ENCODE data around the gene GPA33.

The GPA33 gene

GRCh38 chr1:167102906-167103573 is 12.9 kb upstream of the GPA33 start:
- DNase-seq (ENCODE audit: low read depth): no peak
- no peak overlapping the region for H3K4me3 ChIP-seq (ENCODE audit: low read depth, low read length)
- no peak for TF ChIP-seq MAX (IDR thresholded peaks at IDR 0.05; ENCODE audit: low read depth, low read length)

DNA sequence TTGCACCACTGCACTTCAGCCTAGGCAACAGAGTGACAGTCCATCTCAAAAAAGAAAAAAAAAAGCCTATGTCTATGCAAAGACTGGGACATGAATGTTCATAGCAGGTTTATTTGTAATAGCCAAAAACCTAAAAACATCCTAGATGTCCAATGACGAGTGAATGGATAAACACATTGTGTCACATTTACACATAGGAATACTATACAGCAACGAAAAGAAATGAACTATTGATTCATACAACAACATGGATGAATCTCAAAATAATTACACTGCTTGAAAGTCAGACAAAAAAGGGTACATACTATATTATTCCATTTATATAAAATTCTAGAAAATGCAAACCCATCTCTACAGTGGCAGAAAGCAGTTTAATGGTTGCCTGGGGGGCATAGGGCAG is 11.6 kb upstream of the GPA33 start:
- H3K4me3 ChIP-seq (ENCODE audit: low read depth, low read length): no peak overlapping the region
- TF ChIP-seq MAX (IDR thresholded peaks at IDR 0.05; ENCODE audit: low read depth, low read length) (no peak), MYC (IDR thresholded peaks at IDR 0.05; ENCODE audit: low read depth, low read length) (no peak), CTCF (IDR thresholded peaks at IDR 0.05; ENCODE audit: low read depth, low read length) (no peak), POLR2A (IDR thresholded peaks at IDR 0.05; ENCODE audit: extremely low read depth, insufficient read length) (no peak)
- DNase-seq (ENCODE audit: low read depth): no peak

DNA sequence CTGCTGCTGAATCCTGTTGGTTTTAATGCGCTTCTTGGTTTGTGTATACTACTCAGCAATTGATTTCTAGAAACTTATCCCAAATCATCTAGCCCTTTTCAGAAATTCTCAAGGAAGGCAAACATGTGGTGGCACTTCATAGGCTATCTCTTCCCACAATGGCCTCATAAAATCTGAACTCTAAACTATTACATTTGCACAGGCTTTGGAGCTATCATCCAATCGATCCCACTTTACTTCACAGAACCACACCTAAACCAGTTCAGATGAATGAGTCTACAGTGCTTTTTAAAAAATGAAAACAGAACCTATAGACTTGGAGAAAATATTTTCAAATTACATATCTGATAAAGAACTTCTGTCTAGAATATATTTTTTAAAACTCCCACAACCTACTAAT is 10.6 kb upstream of the GPA33 start:
- H3K4me3 ChIP-seq (ENCODE audit: low read depth, low read length): no peak overlapping the region
- DNase-seq (ENCODE audit: low read depth): no peak
- TF ChIP-seq POLR2A (IDR thresholded peaks at IDR 0.05; ENCODE audit: extremely low read depth, insufficient read length): no peak
- no peak for TF ChIP-seq CTCF (IDR thresholded peaks at IDR 0.05; ENCODE audit: low read depth, low read length)
- TF ChIP-seq MYC (IDR thresholded peaks at IDR 0.05; ENCODE audit: low read depth, low read length): no peak
- TF ChIP-seq MAX (IDR thresholded peaks at IDR 0.05; ENCODE audit: low read depth, low read length): no peak

DNA sequence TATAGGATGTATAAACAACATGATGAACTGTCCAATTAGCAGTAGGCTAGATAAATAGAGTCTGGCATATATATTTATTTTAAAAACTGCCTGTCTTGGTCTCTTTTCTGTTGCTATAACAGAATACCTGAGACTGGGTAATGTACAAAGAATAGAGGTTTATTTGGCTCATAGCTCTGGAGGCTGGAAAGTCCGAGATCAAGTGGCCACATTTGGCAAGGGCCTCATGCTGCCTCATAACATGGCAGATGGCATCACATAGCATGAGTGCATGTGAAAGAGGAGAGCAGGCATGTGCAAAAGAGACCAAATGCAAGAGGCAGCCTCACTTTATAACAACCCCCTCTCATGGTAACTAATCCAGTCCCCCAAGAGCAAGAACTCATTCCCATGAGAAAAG is 9.7 kb upstream of the GPA33 start:
- no peak for DNase-seq (ENCODE audit: low read depth)
- no peak overlapping the region for H3K4me3 ChIP-seq (ENCODE audit: low read depth, low read length)
- TF ChIP-seq MYC (IDR thresholded peaks at IDR 0.05; ENCODE audit: low read depth, low read length): no peak
- no peak for TF ChIP-seq MAX (IDR thresholded peaks at IDR 0.05; ENCODE audit: low read depth, low read length)
- no peak for TF ChIP-seq CTCF (IDR thresholded peaks at IDR 0.05; ENCODE audit: low read depth, low read length)
- no peak for TF ChIP-seq POLR2A (IDR thresholded peaks at IDR 0.05; ENCODE audit: extremely low read depth, insufficient read length)

GRCh38 chr1:167095368-167095767 is 5.2 kb upstream of the GPA33 start:
- no peak overlapping the region for H3K4me3 ChIP-seq (ENCODE audit: low read depth, low read length)
- TF ChIP-seq MAX (IDR thresholded peaks at IDR 0.05; ENCODE audit: low read depth, low read length): no peak
- no peak for TF ChIP-seq CTCF (IDR thresholded peaks at IDR 0.05; ENCODE audit: low read depth, low read length)
- TF ChIP-seq POLR2A (IDR thresholded peaks at IDR 0.05; ENCODE audit: extremely low read depth, insufficient read length): no peak
- TF ChIP-seq MYC (IDR thresholded peaks at IDR 0.05; ENCODE audit: low read depth, low read length): no peak

DNA sequence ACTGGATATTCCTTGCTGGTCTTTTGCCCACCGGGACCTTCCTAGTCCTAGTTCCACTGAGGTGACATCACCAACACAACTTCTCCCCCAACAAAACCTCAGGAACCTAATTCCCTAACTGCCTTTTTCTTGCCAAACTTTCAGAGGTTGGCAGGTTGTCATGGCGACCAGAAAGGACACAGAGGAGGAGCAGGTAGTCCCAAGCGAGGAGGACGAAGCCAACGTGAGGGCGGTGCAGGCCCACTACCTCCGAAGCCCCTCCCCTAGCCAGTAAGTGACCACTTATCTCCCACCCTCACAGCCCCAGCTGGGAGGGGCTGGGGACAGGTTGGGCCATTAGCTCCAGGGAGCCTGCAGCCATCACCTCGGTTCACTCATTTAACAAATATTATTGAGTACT is 4.5 kb upstream of the GPA33 start:
- TF ChIP-seq MAX (IDR thresholded peaks at IDR 0.05; ENCODE audit: low read depth, low read length) (no peak), MYC (IDR thresholded peaks at IDR 0.05; ENCODE audit: low read depth, low read length) (no peak), CTCF (IDR thresholded peaks at IDR 0.05; ENCODE audit: low read depth, low read length) (no peak), POLR2A (IDR thresholded peaks at IDR 0.05; ENCODE audit: extremely low read depth, insufficient read length) (no peak)
- no peak for DNase-seq (ENCODE audit: low read depth)
- H3K4me3 ChIP-seq (ENCODE audit: low read depth, low read length): no peak overlapping the region

More at GRCh38 chr1:167095368-167095767, 5.2 kb upstream of the GPA33 start:
- DNase-seq (ENCODE audit: low read depth): no peak

All from NB4 (cell line).